HFFc6 (cell line): ENCODE data around the gene NEO1. TPM values are rescaled to one million over a fixed set of nuclear protein-coding genes. Genes with fewer than 3 reads are reported as not detected.

Experiments used
- DNase-seq: peaks from one replicate; pipeline ENCODE4 v3.0.0-alpha.2; 2018
- H3K27ac Mint-ChIP-seq: 2 replicates; pipeline ENCODE4 v1.8.0; 2020; ENCODE audit warnings: mild to moderate bottlenecking, mixed read lengths
- H3K27me3 Mint-ChIP-seq: 2 replicates; pipeline ENCODE4 v1.8.0; 2021; ENCODE audit warnings: mild to moderate bottlenecking, moderate library complexity, mixed read lengths; ENCODE audit not compliant: insufficient read depth
- H3K36me3 Mint-ChIP-seq: 2 replicates; pipeline ENCODE4 v1.8.0; 2021; ENCODE audit warnings: low read depth, mixed read lengths
- H3K4me1 Mint-ChIP-seq: 2 replicates; pipeline ENCODE4 v1.8.0; 2020; ENCODE audit warnings: low read depth, mixed read lengths
- H3K4me3 Mint-ChIP-seq: 2 replicates; pipeline ENCODE4 v1.8.0; 2020; ENCODE audit warnings: mild to moderate bottlenecking, moderate library complexity, mixed read lengths
- H3K9me3 Mint-ChIP-seq: 2 replicates; pipeline ENCODE4 v1.8.0; 2020; ENCODE audit warnings: mild to moderate bottlenecking, mixed read lengths
- CTCF ChIP-seq: fragments of 200-600 bp; sonication (generic); IDR thresholded peaks from 2 replicates; pipeline ENCODE4 v1.5.0; 2021; ENCODE audit warnings: antibody characterized with exemption, mild to moderate bottlenecking
- total RNA-seq, 6 experiments: library from RNA; stranded (reverse); fragmentation: NEBNext Ultra II Directional; extraction: Animal tissue kit (Norgen Biotek cat#: 25700); gene quantifications; 2 replicates in 1 of 6; 3 replicates in 5 of 6; pipeline ENCODE4 v1.2.3, GENCODE V29; 2021

The NEO1 gene
- total RNA-seq, 6 experiments from 2014 or later: 6.4 to 20.3 (median 16.3) TPM

GRCh38 chr15:73024168-73024567, 28.1 kb upstream of the NEO1 start:
- peaks cover 13% of the 10 kb centered on the region for H3K27me3 Mint-ChIP-seq
- no peak for DNase-seq
- no peaks in the 10 kb centered on the region for H3K36me3 Mint-ChIP-seq
- H3K9me3 Mint-ChIP-seq: no peaks in the 10 kb centered on the region
- H3K27ac Mint-ChIP-seq: no peak overlapping the region
- no peak for TF ChIP-seq CTCF
- H3K4me1 Mint-ChIP-seq: peaks cover 21% of the 10 kb centered on the region
- no peak overlapping the region for H3K4me3 Mint-ChIP-seq

GRCh38 chr15:73026511-73027054, 25.7 kb upstream of the NEO1 start:
- Mint-ChIP-seq H3K27ac (no peak overlapping the region), H3K4me3 (no peak overlapping the region), H3K36me3 (no peaks in the 10 kb centered on the region), H3K4me1 (peaks cover 12% of the 10 kb centered on the region), H3K9me3 (no peaks in the 10 kb centered on the region), H3K27me3 (peaks cover 9% of the 10 kb centered on the region)
- TF ChIP-seq CTCF: no peak
- no peak for DNase-seq

- no peak for DNase-seq
- Mint-ChIP-seq H3K9me3 (no peaks in the 10 kb centered on the region), H3K36me3 (no peaks in the 10 kb centered on the region), H3K27ac (no peak overlapping the region), H3K27me3 (peaks cover 16% of the 10 kb centered on the region), H3K4me1 (no peaks in the 10 kb centered on the region; the same call in 1 of the 2 replicates), H3K4me3 (no peak overlapping the region)
- TF ChIP-seq CTCF: no peak
Observed at GRCh38 chr15:73028031-73028430, 24.2 kb upstream of the NEO1 start.

- TF ChIP-seq CTCF: no peak
- Mint-ChIP-seq H3K4me1 (no peaks in the 10 kb centered on the region), H3K4me3 (no peak overlapping the region), H3K27ac (no peak overlapping the region), H3K9me3 (no peaks in the 10 kb centered on the region), H3K36me3 (no peaks in the 10 kb centered on the region), H3K27me3 (peaks cover 15% of the 10 kb centered on the region)
- DNase-seq: no peak
Observed at GRCh38 chr15:73028831-73029451, 23.3 kb upstream of the NEO1 start.

GRCh38 chr15:73030122-73030679, 22.1 kb upstream of the NEO1 start:
- Mint-ChIP-seq H3K4me3 (no peak overlapping the region), H3K9me3 (no peaks in the 10 kb centered on the region), H3K4me1 (no peaks in the 10 kb centered on the region), H3K36me3 (no peaks in the 10 kb centered on the region), H3K27ac (no peak overlapping the region), H3K27me3 (peaks cover 16% of the 10 kb centered on the region)
- DNase-seq: no peak
- TF ChIP-seq CTCF: no peak
